Liver (tissue), 3 donors: Measurements from ENCODE around the gene UROC1.
"Not testable (repeated sequence)": the region's sequence is repeated elsewhere in the genome, so short reads cannot be mapped to it uniquely, and the experiment has no call there.

Source experiments
- CTCF ChIP-seq: fragments of 150-350 bp; IDR thresholded peaks from 2 replicates; pipeline ENCODE4 v1.5.1; 2017; ENCODE audit warnings: improper control_type of control experiment, low read depth, low read length; ENCODE audit not compliant: missing input control
- EGR1 ChIP-seq, 2 donors: IDR thresholded peaks; 2 replicates each; pipeline ENCODE4 v1.6.1; 2016 to 2018; ENCODE audit warnings: antibody characterized with exemption in 2 of 2, low read depth in 2 of 2
- FOXA1 ChIP-seq: IDR thresholded peaks from 2 replicates; pipeline ENCODE4 v1.6.1; 2016; ENCODE audit warnings: antibody characterized with exemption
- GABPA ChIP-seq, 2 donors: IDR thresholded peaks in 1 of 2; conservative IDR thresholded peaks in 1 of 2; 2 replicates each; pipeline ENCODE4 v1.6.1; 2016; ENCODE audit warnings: antibody characterized with exemption in 2 of 2, mild to moderate bottlenecking in 1 of 2, moderate library complexity in 1 of 2
- HNF4A ChIP-seq, 2 donors: conservative IDR thresholded peaks; 2 replicates each; pipeline ENCODE4 v1.6.1; 2016; ENCODE audit warnings: antibody characterized with exemption in 2 of 2, mild to moderate bottlenecking in 2 of 2
- JUND ChIP-seq, 2 donors: IDR thresholded peaks; 2 replicates each; pipeline ENCODE4 v1.6.1; 2016; ENCODE audit warnings: antibody characterized with exemption in 2 of 2
- NR2F2 ChIP-seq: IDR thresholded peaks from 2 replicates; pipeline ENCODE4 v1.6.1; 2016; ENCODE audit warnings: antibody characterized with exemption
- RAD21 ChIP-seq, 2 donors: IDR thresholded peaks; 2 replicates each; pipeline ENCODE4 v1.6.1; 2016; ENCODE audit warnings: antibody characterized with exemption in 2 of 2, mild to moderate bottlenecking in 2 of 2
- SP1 ChIP-seq: IDR thresholded peaks from 2 replicates; pipeline ENCODE4 v1.6.1; 2018; ENCODE audit warnings: antibody characterized with exemption, mild to moderate bottlenecking
- TAF1 ChIP-seq: conservative IDR thresholded peaks from 2 replicates; pipeline ENCODE4 v1.6.1; 2016; ENCODE audit warnings: antibody characterized with exemption, mild to moderate bottlenecking
- YY1 ChIP-seq: IDR thresholded peaks from 2 replicates; pipeline ENCODE4 v1.6.1; 2016; ENCODE audit warnings: antibody characterized with exemption, mild to moderate bottlenecking
- ZBTB33 ChIP-seq: IDR thresholded peaks from 2 replicates; pipeline ENCODE4 v1.6.1; 2016; ENCODE audit warnings: antibody characterized with exemption
- TF ChIP-seq, protein P1 (sequence below): IDR thresholded peaks from 2 replicates; pipeline ENCODE4 v1.6.1; 2016; ENCODE audit warnings: antibody characterized with exemption
- TF ChIP-seq, protein P2 (sequence below): IDR thresholded peaks from 2 replicates; pipeline ENCODE4 v1.6.1; 2016; ENCODE audit warnings: antibody characterized with exemption, mild to moderate bottlenecking
- donor health status: healthy.
- donor health status: healthy.

DNA sequence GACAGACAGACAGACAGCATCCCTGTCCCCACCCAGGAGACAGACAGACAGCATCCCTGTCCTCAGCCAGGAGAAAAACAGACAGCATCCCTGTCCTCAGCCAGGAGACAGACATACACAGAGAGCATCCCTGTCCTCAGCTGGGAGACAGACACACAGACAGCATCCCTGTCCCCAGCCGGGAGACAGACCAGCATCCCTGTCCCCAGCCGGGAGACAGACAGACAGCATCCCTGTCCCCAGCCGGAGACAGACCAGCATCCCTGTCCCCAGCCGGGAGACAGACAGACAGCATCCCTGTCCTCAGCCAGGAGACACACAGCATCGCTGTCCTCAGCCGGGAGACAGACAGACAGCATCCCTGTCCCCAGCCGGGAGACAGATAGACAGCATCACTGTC, 17.1 kb upstream of the UROC1 start:
- TF ChIP-seq CTCF; YY1; GABPA (IDR thresholded peaks at IDR 0.05 in 1 of 2, conservative IDR thresholded peaks at IDR 0.05 in 1 of 2); RAD21 (IDR thresholded peaks at IDR 0.05); SP1; FOXA1; JUND (IDR thresholded peaks at IDR 0.05); EGR1 (IDR thresholded peaks at IDR 0.05; ENCODE audit: low read depth in 2 of 2); TAF1; HNF4A (conservative IDR thresholded peaks at IDR 0.05); ZBTB33; NR2F2: not testable (repeated sequence)
- TF ChIP-seq, protein P1, sequence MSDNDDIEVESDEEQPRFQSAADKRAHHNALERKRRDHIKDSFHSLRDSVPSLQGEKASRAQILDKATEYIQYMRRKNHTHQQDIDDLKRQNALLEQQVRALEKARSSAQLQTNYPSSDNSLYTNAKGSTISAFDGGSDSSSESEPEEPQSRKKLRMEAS, result not testable (repeated sequence)
- TF ChIP-seq, protein P2, sequence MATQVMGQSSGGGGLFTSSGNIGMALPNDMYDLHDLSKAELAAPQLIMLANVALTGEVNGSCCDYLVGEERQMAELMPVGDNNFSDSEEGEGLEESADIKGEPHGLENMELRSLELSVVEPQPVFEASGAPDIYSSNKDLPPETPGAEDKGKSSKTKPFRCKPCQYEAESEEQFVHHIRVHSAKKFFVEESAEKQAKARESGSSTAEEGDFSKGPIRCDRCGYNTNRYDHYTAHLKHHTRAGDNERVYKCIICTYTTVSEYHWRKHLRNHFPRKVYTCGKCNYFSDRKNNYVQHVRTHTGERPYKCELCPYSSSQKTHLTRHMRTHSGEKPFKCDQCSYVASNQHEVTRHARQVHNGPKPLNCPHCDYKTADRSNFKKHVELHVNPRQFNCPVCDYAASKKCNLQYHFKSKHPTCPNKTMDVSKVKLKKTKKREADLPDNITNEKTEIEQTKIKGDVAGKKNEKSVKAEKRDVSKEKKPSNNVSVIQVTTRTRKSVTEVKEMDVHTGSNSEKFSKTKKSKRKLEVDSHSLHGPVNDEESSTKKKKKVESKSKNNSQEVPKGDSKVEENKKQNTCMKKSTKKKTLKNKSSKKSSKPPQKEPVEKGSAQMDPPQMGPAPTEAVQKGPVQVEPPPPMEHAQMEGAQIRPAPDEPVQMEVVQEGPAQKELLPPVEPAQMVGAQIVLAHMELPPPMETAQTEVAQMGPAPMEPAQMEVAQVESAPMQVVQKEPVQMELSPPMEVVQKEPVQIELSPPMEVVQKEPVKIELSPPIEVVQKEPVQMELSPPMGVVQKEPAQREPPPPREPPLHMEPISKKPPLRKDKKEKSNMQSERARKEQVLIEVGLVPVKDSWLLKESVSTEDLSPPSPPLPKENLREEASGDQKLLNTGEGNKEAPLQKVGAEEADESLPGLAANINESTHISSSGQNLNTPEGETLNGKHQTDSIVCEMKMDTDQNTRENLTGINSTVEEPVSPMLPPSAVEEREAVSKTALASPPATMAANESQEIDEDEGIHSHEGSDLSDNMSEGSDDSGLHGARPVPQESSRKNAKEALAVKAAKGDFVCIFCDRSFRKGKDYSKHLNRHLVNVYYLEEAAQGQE, result not testable (repeated sequence)
